B cell (primary cell): Measurements from ENCODE around the gene C4BPB.

Experiments
- CTCF ChIP-seq: fragments of 200-600 bp; IDR thresholded peaks from one replicate; pipeline ENCODE4 v1.8.0; 2022; ENCODE audit warnings: antibody characterized with exemption, mild to moderate bottlenecking
- EZH2 ChIP-seq: IDR thresholded peaks from 2 replicates; pipeline ENCODE4 v1.6.1; 2012; ENCODE audit warnings: borderline replicate concordance, low read depth, mild to moderate bottlenecking, moderate library complexity, low read length; ENCODE audit not compliant: insufficient read depth, poor library complexity, severe bottlenecking

DNA sequence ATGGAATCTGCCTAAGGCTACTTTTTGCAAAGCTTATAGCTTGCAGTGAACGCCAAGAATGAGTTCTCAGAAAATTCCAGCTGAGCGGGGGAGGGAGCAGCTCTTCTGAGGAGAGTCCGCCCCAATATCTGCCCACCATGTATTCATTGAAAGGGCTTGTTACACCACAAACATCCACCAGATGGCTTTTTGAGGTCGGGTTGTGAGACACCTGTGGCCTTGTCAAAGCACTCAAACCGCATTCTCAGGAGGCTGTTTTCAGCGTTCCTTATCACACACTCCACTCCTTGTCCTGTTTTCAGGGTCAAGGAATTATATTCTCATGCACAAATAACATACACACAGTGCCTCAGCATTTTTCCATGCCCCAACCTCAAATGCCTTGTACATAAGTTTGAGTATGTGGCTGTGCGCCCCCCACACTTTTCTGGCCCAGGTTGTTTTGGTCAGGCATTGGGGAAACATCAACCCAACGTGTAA, 3.9 kb upstream of the C4BPB start:
- TF ChIP-seq EZH2 (no peak), CTCF (peak; percentile 77)
